ENCODE data around the gene ADGRG6.

GRCh38 chr6:142332393-142333098, 30.7 kb downstream of the ADGRG6 start:
- TF ChIP-seq, protein P1, sequence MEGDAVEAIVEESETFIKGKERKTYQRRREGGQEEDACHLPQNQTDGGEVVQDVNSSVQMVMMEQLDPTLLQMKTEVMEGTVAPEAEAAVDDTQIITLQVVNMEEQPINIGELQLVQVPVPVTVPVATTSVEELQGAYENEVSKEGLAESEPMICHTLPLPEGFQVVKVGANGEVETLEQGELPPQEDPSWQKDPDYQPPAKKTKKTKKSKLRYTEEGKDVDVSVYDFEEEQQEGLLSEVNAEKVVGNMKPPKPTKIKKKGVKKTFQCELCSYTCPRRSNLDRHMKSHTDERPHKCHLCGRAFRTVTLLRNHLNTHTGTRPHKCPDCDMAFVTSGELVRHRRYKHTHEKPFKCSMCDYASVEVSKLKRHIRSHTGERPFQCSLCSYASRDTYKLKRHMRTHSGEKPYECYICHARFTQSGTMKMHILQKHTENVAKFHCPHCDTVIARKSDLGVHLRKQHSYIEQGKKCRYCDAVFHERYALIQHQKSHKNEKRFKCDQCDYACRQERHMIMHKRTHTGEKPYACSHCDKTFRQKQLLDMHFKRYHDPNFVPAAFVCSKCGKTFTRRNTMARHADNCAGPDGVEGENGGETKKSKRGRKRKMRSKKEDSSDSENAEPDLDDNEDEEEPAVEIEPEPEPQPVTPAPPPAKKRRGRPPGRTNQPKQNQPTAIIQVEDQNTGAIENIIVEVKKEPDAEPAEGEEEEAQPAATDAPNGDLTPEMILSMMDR (IDR thresholded peaks at IDR 0.05; ENCODE audit: low read depth, low read length, missing input control): no peak
- TF ChIP-seq, protein P2, sequence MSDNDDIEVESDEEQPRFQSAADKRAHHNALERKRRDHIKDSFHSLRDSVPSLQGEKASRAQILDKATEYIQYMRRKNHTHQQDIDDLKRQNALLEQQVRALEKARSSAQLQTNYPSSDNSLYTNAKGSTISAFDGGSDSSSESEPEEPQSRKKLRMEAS (IDR thresholded peaks at IDR 0.05): no peak
- TF ChIP-seq JUND (IDR thresholded peaks at IDR 0.05) (no peak), SP1 (IDR thresholded peaks at IDR 0.05) (no peak)
- TF ChIP-seq, protein P3, sequence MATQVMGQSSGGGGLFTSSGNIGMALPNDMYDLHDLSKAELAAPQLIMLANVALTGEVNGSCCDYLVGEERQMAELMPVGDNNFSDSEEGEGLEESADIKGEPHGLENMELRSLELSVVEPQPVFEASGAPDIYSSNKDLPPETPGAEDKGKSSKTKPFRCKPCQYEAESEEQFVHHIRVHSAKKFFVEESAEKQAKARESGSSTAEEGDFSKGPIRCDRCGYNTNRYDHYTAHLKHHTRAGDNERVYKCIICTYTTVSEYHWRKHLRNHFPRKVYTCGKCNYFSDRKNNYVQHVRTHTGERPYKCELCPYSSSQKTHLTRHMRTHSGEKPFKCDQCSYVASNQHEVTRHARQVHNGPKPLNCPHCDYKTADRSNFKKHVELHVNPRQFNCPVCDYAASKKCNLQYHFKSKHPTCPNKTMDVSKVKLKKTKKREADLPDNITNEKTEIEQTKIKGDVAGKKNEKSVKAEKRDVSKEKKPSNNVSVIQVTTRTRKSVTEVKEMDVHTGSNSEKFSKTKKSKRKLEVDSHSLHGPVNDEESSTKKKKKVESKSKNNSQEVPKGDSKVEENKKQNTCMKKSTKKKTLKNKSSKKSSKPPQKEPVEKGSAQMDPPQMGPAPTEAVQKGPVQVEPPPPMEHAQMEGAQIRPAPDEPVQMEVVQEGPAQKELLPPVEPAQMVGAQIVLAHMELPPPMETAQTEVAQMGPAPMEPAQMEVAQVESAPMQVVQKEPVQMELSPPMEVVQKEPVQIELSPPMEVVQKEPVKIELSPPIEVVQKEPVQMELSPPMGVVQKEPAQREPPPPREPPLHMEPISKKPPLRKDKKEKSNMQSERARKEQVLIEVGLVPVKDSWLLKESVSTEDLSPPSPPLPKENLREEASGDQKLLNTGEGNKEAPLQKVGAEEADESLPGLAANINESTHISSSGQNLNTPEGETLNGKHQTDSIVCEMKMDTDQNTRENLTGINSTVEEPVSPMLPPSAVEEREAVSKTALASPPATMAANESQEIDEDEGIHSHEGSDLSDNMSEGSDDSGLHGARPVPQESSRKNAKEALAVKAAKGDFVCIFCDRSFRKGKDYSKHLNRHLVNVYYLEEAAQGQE (IDR thresholded peaks at IDR 0.05): no peak

Data from liver (tissue), 3 donors.